ENCODE results near the gene CACNA1C.
A peak's percentile ranks its signal among the peaks of the same experiment; 100 is the strongest.

The CACNA1C gene

GRCh38 chr12:2690348-2691005 lies 637.7 kb downstream of the CACNA1C start:
- H3K27me3 ChIP-seq (ENCODE audit: insufficient read depth, poor library complexity, severe bottlenecking), result peaks cover 34% of the 10 kb centered on the region
- DNase-seq (ENCODE audit: low spot score), result no peak
- TF ChIP-seq CTCF (IDR thresholded peaks at IDR 0.05; ENCODE audit: poor library complexity, severe bottlenecking), result no peak
- H3K27ac ChIP-seq (ENCODE audit: poor library complexity, severe bottlenecking), result no peak overlapping the region
- no peaks in the 10 kb centered on the region for H3K36me3 ChIP-seq (ENCODE audit: low read depth)
- no peak overlapping the region for H3K4me3 ChIP-seq (ENCODE audit: severe bottlenecking)
- H3K9me3 ChIP-seq (ENCODE audit: severe bottlenecking), result no peaks in the 10 kb centered on the region
- ATAC-seq (ENCODE audit: low read depth), result no peak
- H3K4me1 ChIP-seq (ENCODE audit: insufficient read depth, poor library complexity, severe bottlenecking), result no peaks in the 10 kb centered on the region

GRCh38 chr12:2691006-2691344 lies 638.2 kb downstream of the CACNA1C start:
- Histone ChIP-seq H3K36me3 (ENCODE audit: low read depth) (no peaks in the 10 kb centered on the region), H3K4me3 (ENCODE audit: severe bottlenecking) (peak overlapping the region; percentile 31), H3K27me3 (ENCODE audit: insufficient read depth, poor library complexity, severe bottlenecking) (peaks cover 34% of the 10 kb centered on the region), H3K4me1 (ENCODE audit: insufficient read depth, poor library complexity, severe bottlenecking) (no peaks in the 10 kb centered on the region), H3K9me3 (ENCODE audit: severe bottlenecking) (no peaks in the 10 kb centered on the region), H3K27ac (ENCODE audit: poor library complexity, severe bottlenecking) (no peak overlapping the region)
- ATAC-seq (ENCODE audit: low read depth), result no peak; the same call in 2 of the 3 replicates
- peak; percentile 17 for TF ChIP-seq CTCF (IDR thresholded peaks at IDR 0.05; ENCODE audit: poor library complexity, severe bottlenecking)
- DNase-seq (ENCODE audit: low spot score), result no peak

GRCh38 chr12:2691345-2692071 lies 638.7 kb downstream of the CACNA1C start:
- no peak for TF ChIP-seq CTCF (IDR thresholded peaks at IDR 0.05; ENCODE audit: poor library complexity, severe bottlenecking)
- no peaks in the 10 kb centered on the region for H3K9me3 ChIP-seq (ENCODE audit: severe bottlenecking)
- peaks cover 34% of the 10 kb centered on the region for H3K27me3 ChIP-seq (ENCODE audit: insufficient read depth, poor library complexity, severe bottlenecking)
- H3K4me3 ChIP-seq (ENCODE audit: severe bottlenecking), result peak overlapping the region; percentile 31
- H3K4me1 ChIP-seq (ENCODE audit: insufficient read depth, poor library complexity, severe bottlenecking), result no peaks in the 10 kb centered on the region
- DNase-seq (ENCODE audit: low spot score) (no peak), ATAC-seq (ENCODE audit: low read depth) (peak; percentile 69)
- H3K36me3 ChIP-seq (ENCODE audit: low read depth), result no peaks in the 10 kb centered on the region
- H3K27ac ChIP-seq (ENCODE audit: poor library complexity, severe bottlenecking), result no peak overlapping the region

GRCh38 chr12:2692080-2692479 lies 639.3 kb downstream of the CACNA1C start:
- Histone ChIP-seq H3K9me3 (ENCODE audit: severe bottlenecking) (no peaks in the 10 kb centered on the region), H3K36me3 (ENCODE audit: low read depth) (no peaks in the 10 kb centered on the region), H3K27ac (ENCODE audit: poor library complexity, severe bottlenecking) (no peak overlapping the region), H3K4me3 (ENCODE audit: severe bottlenecking) (peak overlapping the region; percentile 31), H3K4me1 (ENCODE audit: insufficient read depth, poor library complexity, severe bottlenecking) (no peaks in the 10 kb centered on the region), H3K27me3 (ENCODE audit: insufficient read depth, poor library complexity, severe bottlenecking) (peaks cover 34% of the 10 kb centered on the region)
- TF ChIP-seq CTCF (IDR thresholded peaks at IDR 0.05; ENCODE audit: poor library complexity, severe bottlenecking), result no peak
- DNase-seq (ENCODE audit: low spot score) (no peak), ATAC-seq (ENCODE audit: low read depth) (no peak)

Data from RWPE2 (cell line).